GM19397 (cell line): ENCODE data around the gene C1orf198.

ENCODE experiments used
- ATAC-seq: cut with Tn5 transposase; IDR thresholded peaks from one replicate; pipeline ENCODE4 v1.9.1; 2021; ENCODE audit warnings: mild to moderate bottlenecking, moderate library complexity; ENCODE audit not compliant: unreplicated experiment

Gene C1orf198

DNA sequence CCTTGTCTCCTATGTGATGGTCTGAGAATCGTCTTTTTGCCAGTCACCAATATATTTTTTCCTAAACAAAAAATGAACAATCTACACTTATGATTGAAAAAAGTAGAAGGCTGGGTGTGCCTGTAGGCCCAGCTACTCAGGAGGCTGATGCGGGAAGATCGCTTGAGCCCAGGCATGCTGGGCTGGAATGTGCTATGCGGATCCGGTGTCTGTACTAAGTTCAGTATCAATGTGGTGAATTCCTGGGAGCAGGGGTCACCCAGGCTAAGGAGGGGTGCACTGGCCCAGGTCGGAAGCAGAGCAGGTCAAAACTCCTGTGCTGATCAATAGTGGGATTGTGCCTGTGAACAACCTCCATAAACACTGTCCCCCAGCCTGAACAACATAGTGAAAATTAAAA, 25.7 kb upstream of the C1orf198 start:
- no peak for ATAC-seq

GRCh38 chr1:230892018-230892491, 23.7 kb upstream of the C1orf198 start:
- no peak for ATAC-seq

- ATAC-seq: no peak
Measured at GRCh38 chr1:230891413-230891812, 23.1 kb upstream of the C1orf198 start.

DNA sequence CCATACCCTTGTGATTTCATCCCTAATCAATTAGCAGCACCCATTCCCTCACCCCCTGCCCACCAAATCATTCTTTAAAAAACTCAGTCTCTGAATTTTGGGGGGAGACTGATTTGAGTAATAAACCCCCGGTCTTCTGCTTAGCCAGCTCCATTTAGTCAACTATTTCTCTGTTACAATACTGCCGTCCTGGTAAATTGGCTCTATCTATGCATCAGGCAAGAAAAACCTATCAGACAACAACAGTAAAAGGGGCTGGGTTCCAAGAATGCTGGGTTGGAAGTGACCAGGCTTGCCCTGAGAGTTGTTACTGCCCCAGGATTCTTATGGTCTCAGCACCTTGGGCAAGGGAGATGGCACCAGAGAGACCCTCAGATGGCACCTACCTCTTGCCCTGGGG, 16.3 kb upstream of the C1orf198 start:
- no peak for ATAC-seq

- ATAC-seq: no peak
Measured at GRCh38 chr1:230883967-230884366, 15.6 kb upstream of the C1orf198 start.

DNA sequence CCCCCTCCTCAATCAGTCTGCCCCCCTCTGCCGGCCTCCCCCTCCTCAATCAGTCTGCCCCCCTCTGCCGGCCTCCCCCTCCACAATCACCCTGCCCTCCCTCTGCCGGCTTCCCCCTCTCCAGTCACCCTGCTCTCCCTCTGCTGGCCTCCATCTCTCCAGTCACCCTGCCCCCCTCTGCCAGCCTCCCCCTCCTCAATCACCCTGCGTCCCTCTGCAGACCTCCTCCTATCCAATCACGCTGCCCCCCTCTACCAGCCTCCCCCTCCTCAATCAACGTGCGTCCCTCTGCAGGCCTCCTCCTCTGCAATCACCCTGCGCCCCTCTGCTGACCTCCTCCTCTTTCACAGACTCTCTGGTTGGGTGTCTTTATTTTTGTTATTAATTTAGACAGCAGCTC, 11.5 kb upstream of the C1orf198 start:
- ATAC-seq: no peak

GRCh38 chr1:230878591-230878990, 10.3 kb upstream of the C1orf198 start:
- ATAC-seq: no peak

GRCh38 chr1:230877924-230878590, 9.7 kb upstream of the C1orf198 start:
- ATAC-seq: no peak

DNA sequence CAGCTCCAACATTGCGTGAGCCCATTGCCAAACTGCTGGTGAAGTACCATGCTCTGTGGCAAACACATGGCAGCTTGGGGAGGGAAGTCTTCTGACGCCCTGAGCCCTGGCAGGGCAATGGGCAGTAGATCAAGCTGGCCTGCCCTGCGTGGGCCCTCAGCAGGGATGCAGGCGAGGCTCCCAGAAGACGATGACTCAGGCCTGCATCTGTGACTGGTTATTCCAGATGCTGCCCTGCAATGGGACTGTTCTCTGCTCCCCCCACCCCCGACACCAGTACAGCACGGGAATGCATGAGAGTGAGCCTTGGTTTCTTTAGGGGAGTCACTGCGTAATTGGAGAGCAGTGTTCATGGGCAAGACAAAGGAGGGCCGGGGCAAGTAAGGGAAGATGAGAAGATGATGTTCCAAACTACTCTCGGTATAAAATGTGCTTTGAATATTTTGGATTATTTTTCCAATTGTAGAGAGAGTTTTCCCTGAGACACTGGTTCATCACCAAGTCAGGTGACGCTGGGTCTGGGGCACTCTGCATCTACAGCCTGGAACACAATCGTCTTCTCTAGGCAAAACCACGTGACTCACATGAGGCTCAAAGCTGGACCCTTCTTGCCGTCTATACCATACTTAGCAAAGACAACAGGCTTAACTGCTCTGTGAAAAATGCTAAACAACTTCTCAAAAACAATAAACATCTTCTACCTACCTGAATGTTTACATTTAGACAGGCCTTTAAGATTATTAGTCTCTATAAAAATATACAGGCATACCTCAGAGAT, 9.0 kb upstream of the C1orf198 start:
- no peak for ATAC-seq

DNA sequence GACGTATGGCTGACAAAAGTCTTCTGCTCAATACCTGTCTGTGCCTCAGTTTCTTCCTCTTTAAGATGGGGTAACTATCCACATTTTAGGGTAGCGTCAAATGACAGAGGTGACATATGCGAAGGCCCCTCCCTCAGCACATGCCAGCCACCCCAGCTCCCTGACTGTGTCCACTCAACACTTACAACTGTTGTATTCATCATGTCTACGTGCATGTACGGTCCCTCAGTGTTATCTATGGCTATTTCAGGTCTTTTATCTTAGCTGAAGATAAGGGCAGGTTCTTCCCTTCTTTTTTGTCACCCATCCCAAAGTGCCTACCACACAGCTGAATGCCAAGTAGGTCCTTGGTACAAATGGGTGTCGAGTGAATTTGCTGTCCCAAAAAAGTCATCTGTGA, 8.3 kb upstream of the C1orf198 start:
- no peak for ATAC-seq

GRCh38 chr1:230875370-230875769, 7.0 kb upstream of the C1orf198 start:
- ATAC-seq: no peak

DNA sequence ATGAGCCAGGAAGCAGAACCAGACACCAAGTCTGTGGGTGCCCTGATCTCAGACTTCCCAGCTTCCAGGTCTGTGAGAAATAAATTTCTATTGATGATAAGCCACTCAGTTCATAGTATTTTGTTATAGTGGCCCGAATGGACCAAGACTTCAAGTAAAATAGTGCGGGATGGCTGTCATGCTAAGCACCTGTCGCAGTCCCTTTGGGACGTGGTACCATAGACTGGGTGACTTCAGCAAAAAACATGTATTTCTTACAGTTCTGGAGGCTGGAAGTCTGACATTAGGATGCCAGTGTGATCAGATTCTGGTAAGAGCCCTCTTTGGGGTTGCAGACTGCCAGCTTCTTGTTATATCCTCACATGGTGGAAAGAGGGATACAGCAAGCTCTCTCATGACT, 2.6 kb upstream of the C1orf198 start:
- no peak for ATAC-seq

GRCh38 chr1:230869500-230869899, 1.2 kb upstream of the C1orf198 start:
- ATAC-seq: no peak

- ATAC-seq: peak; percentile 46
Measured at GRCh38 chr1:230868736-230869385, 540 bp upstream of the C1orf198 start.

GRCh38 chr1:230867101-230867902, 1.0 kb downstream of the C1orf198 start:
- no peak for ATAC-seq

DNA sequence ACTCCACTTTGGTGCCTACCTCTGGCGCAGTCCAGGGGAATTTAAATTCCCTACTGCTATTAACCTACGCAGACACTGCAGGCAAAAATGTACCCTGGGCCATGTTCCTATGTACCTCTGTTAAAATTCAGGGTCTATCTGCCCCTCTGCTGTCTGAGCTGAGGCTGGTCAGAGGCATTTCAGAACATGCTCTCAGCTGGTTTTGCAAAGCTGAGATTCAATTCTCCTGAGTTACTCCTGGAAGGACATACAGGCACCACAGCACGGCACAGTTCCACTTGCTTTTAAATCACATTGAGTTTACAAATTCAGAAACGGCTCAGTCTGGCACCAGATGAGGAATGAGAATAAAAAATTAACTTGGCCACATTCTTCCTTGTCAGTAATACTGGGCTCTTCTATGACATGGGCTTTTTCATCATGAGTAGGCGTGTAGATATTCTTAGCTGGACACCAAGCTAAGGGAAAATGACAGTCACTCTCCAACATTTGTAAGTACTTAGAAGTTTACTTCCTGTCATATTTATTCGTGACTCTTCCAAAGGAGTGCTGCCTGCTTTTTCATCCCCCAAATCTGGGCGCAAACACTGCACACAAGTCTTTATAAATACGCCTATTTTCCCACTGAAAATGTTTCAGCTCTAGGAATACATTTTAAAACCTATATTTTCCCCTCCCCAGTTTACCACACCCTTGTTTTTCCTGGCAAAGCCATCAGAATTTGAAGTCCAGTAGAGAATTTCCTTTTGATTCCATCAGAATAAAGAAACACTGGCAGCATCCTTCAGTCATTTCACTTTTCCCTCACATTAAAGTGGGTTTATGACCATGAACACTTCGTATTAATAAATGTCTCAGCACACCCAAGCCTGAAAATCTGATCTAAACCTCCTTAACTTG, 1.9 kb downstream of the C1orf198 start:
- no peak for ATAC-seq

GRCh38 chr1:230865062-230865817, 3.1 kb downstream of the C1orf198 start:
- ATAC-seq: no peak

- ATAC-seq: no peak
Measured at GRCh38 chr1:230864441-230864840, 3.9 kb downstream of the C1orf198 start.

- no peak for ATAC-seq
Measured at GRCh38 chr1:230863449-230863848, 4.9 kb downstream of the C1orf198 start.
